ENCODE data around the gene BTBD6. TPM values are rescaled to one million over a fixed set of nuclear protein-coding genes. Genes with fewer than 3 reads are reported as not detected.

Gene BTBD6
- total RNA-seq, 2 donors from 2014 or later: 26.9 to 34.9 TPM

GRCh38 chr14:105201156-105201924, 47.0 kb upstream of the BTBD6 start:
- H3K36me3 ChIP-seq: no peaks in the 10 kb centered on the region
- no peak for DNase-seq (ENCODE audit: low spot score)
- H3K4me3 ChIP-seq: no peak overlapping the region
- peaks cover 0 to 92% of the 10 kb centered on the region in 2 donors for H3K4me1 ChIP-seq
- H3K9me3 ChIP-seq: no peaks in the 10 kb centered on the region
- H3K27me3 ChIP-seq: peaks cover 3 to 5% of the 10 kb centered on the region in 2 donors
- H3K27ac ChIP-seq: peak overlapping the region; percentile 9 to 22
- TF ChIP-seq CTCF (IDR thresholded peaks at IDR 0.05): peak in 1 of 2 donors; percentile 24

GRCh38 chr14:105201925-105202513, 46.3 kb upstream of the BTBD6 start:
- no peaks in the 10 kb centered on the region for H3K27me3 ChIP-seq
- no peaks in the 10 kb centered on the region for H3K9me3 ChIP-seq
- DNase-seq (ENCODE audit: low spot score): no peak
- no peak for TF ChIP-seq CTCF (IDR thresholded peaks at IDR 0.05)
- no peaks in the 10 kb centered on the region for H3K36me3 ChIP-seq
- H3K4me1 ChIP-seq: peaks cover 0 to 91% of the 10 kb centered on the region in 2 donors
- no peak overlapping the region for H3K4me3 ChIP-seq
- peak overlapping the region; percentile 9 to 22 for H3K27ac ChIP-seq

DNA sequence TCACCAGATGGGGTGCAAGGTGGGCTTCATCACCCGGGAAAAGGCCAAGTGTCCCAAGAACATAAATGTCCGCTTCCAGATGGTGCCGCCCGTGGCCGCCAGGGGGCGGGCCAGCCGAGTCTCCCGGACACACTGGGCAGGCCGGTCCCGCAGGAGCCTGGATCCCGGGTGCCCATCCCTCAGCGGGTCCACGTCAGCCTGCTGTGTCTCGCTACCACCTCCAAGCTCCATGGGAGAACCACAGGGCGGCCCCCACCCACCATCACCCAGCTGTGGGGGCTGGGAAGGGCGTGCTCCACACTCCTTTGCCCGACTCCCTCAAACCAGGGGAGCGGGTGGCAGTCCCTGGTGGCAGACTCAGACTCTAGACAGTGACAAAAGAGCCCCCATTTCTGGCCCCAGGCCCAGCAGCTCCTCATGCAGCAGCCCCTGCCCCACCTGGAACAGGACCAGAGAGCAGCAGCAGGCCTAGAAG, 45.2 kb upstream of the BTBD6 start:
- H3K4me1 ChIP-seq: peaks cover 0 to 89% of the 10 kb centered on the region in 2 donors
- no peak overlapping the region for H3K4me3 ChIP-seq
- peak; percentile 83 for DNase-seq (ENCODE audit: low spot score)
- no peaks in the 10 kb centered on the region for H3K9me3 ChIP-seq
- no peaks in the 10 kb centered on the region for H3K36me3 ChIP-seq
- no peak overlapping the region for H3K27ac ChIP-seq
- H3K27me3 ChIP-seq: no peaks in the 10 kb centered on the region
- peak; percentile 96 to 97 for TF ChIP-seq CTCF (IDR thresholded peaks at IDR 0.05)

DNA sequence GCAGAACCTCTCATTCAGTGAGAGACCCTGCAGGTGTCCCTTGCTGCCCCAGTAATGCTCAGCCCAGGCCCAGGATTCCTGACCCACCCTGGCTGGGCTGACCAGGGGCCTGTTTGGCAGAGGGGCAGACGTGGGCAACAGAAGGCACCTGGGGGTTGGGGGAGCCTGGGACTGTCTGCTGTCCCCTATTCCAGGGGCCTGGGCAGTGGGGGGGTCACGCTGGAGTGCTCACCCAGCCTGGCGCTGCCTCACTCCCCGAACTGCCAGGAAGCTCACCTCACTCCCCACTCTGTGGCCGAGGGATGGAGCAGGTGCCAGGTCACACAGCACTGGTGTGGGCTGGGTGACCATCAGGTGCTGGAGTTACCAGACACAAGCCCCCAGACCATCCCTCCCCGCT, 44.6 kb upstream of the BTBD6 start:
- no peak overlapping the region for H3K4me3 ChIP-seq
- TF ChIP-seq CTCF (IDR thresholded peaks at IDR 0.05): no peak
- no peaks in the 10 kb centered on the region for H3K27me3 ChIP-seq
- H3K27ac ChIP-seq: peak overlapping the region in 1 of 2 donors; percentile 46
- H3K4me1 ChIP-seq: peaks cover 0 to 83% of the 10 kb centered on the region in 2 donors
- no peak for DNase-seq (ENCODE audit: low spot score)
- H3K36me3 ChIP-seq: no peaks in the 10 kb centered on the region
- H3K9me3 ChIP-seq: no peaks in the 10 kb centered on the region

GRCh38 chr14:105204206-105204930, 44.0 kb upstream of the BTBD6 start:
- no peak for DNase-seq (ENCODE audit: low spot score)
- no peaks in the 10 kb centered on the region for H3K27me3 ChIP-seq
- H3K4me3 ChIP-seq: no peak overlapping the region
- H3K36me3 ChIP-seq: no peaks in the 10 kb centered on the region
- no peak for TF ChIP-seq CTCF (IDR thresholded peaks at IDR 0.05)
- H3K4me1 ChIP-seq: peaks cover 0 to 78% of the 10 kb centered on the region in 2 donors
- H3K27ac ChIP-seq: peak overlapping the region in 1 of 2 donors; percentile 49
- no peaks in the 10 kb centered on the region for H3K9me3 ChIP-seq

All from right atrium auricular region (tissue), 2 donors.